ENCODE results near the gene LY6G5C.

DNA sequence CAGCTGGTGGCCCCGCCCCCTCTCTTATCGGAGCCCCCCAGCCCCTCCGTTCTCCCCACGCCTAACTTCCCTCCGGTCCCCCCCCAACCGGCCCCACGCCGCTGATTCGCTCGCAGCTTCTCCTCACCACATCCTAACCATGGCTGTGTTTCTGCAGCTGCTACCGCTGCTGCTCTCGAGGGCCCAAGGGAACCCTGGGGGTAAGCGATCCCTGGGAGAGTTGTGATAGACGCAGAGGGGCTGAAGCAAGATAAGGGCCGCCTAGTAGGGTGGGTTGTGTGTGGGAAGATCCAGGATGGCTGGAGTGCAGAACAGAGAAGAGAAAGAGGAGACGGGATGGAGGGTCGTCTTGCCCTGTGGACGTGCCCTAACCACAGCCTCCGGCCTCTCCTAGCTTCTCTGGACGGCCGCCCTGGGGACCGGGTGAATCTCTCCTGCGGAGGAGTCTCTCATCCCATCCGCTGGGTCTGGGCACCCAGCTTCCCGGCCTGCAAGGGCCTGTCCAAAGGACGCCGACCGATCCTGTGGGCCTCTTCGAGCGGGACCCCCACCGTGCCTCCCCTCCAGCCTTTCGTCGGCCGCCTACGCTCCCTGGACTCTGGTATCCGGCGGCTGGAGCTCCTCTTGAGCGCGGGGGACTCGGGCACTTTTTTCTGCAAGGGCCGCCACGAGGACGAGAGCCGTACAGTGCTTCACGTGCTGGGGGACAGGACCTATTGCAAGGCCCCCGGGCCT, 42.5 kb upstream of the LY6G5C start, which contains the start of gene MPIG6B:
- TF ChIP-seq, protein P1, sequence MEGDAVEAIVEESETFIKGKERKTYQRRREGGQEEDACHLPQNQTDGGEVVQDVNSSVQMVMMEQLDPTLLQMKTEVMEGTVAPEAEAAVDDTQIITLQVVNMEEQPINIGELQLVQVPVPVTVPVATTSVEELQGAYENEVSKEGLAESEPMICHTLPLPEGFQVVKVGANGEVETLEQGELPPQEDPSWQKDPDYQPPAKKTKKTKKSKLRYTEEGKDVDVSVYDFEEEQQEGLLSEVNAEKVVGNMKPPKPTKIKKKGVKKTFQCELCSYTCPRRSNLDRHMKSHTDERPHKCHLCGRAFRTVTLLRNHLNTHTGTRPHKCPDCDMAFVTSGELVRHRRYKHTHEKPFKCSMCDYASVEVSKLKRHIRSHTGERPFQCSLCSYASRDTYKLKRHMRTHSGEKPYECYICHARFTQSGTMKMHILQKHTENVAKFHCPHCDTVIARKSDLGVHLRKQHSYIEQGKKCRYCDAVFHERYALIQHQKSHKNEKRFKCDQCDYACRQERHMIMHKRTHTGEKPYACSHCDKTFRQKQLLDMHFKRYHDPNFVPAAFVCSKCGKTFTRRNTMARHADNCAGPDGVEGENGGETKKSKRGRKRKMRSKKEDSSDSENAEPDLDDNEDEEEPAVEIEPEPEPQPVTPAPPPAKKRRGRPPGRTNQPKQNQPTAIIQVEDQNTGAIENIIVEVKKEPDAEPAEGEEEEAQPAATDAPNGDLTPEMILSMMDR (IDR thresholded peaks at IDR 0.05; ENCODE audit: low read depth, low read length, missing input control), result no peak
- TF ChIP-seq, protein P2, sequence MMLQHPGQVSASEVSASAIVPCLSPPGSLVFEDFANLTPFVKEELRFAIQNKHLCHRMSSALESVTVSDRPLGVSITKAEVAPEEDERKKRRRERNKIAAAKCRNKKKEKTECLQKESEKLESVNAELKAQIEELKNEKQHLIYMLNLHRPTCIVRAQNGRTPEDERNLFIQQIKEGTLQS (IDR thresholded peaks at IDR 0.05), result no peak
- TF ChIP-seq, protein P3, sequence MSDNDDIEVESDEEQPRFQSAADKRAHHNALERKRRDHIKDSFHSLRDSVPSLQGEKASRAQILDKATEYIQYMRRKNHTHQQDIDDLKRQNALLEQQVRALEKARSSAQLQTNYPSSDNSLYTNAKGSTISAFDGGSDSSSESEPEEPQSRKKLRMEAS (IDR thresholded peaks at IDR 0.05), result no peak

Data from liver (tissue), 3 donors.